ENCODE data around the gene KLF7. TPM values are rescaled to one million over a fixed set of nuclear protein-coding genes. Genes with fewer than 3 reads are reported as not detected.

Gene KLF7
- total RNA-seq, 1 experiment from 2014 or later = 17.1 TPM

- H3K36me3 ChIP-seq (ENCODE audit: control insufficient read depth, insufficient read depth, low read length) = no peaks in the 10 kb centered on the region
- no TSS peak for BruUV-seq (replicated peaks)
Observed at GRCh38 chr2:207135801-207136457, 29.8 kb downstream of the KLF7 start.

DNA sequence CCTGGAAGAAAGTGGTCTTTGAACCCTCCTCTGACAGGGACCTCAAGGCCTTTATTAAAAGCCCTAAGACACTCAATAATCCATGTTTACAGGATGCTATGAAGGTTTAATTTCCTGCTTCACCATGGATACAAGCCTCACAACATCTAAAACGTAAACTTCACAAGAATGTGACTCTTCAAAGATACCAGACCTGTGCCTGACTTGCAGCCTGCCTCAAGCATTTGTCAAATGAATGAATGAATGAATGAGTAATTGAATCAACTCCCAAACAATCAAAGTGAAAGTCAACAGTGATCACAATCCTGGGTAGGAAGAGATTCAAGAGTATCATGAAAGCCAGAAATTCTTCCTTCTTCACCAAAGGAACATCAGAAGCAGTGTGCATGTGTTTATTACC lies 30.4 kb downstream of the KLF7 start:
- Histone ChIP-seq H3K4me1 (ENCODE audit: control insufficient read depth, insufficient read depth, low read length) (peaks cover 9% of the 10 kb centered on the region; the same call in 1 of the 2 replicates), H3K36me3 (ENCODE audit: control insufficient read depth, insufficient read depth, low read length) (no peaks in the 10 kb centered on the region), H3K4me3 (ENCODE audit: low read depth in 2 of 2, low read length in 2 of 2) (no peak overlapping the region), H3K9me3 (ENCODE audit: control insufficient read depth, insufficient read depth, low read depth, low read length) (no peaks in the 10 kb centered on the region), H3K27me3 (ENCODE audit: control insufficient read depth, insufficient read depth, low read length) (no peaks in the 10 kb centered on the region), H3K27ac (ENCODE audit: low read length) (0 out of 2 replicates have a peak overlapping the region, but pooled peaks have one; percentile 23)
- DNase-seq (ENCODE audit: low read depth, low spot score) = no peak
- BruUV-seq (replicated peaks) = no TSS peak
- intact Hi-C loops (cut with micrococcal nuclease; ENCODE audit: unreplicated experiment) (no loop called here), in situ Hi-C loops (cut with HindIII; ENCODE audit: low pct_unique_long_range_greater_than_20kb, low sequenced_read_pairs) (no loop called here)
- ATAC-seq = no peak
- TF ChIP-seq, protein P1, sequence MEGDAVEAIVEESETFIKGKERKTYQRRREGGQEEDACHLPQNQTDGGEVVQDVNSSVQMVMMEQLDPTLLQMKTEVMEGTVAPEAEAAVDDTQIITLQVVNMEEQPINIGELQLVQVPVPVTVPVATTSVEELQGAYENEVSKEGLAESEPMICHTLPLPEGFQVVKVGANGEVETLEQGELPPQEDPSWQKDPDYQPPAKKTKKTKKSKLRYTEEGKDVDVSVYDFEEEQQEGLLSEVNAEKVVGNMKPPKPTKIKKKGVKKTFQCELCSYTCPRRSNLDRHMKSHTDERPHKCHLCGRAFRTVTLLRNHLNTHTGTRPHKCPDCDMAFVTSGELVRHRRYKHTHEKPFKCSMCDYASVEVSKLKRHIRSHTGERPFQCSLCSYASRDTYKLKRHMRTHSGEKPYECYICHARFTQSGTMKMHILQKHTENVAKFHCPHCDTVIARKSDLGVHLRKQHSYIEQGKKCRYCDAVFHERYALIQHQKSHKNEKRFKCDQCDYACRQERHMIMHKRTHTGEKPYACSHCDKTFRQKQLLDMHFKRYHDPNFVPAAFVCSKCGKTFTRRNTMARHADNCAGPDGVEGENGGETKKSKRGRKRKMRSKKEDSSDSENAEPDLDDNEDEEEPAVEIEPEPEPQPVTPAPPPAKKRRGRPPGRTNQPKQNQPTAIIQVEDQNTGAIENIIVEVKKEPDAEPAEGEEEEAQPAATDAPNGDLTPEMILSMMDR (IDR thresholded peaks at IDR 0.05) = no peak
- TF ChIP-seq POLR2AphosphoS5 (IDR thresholded peaks at IDR 0.05; ENCODE audit: low read depth, low read length) (no peak), SIN3A (IDR thresholded peaks at IDR 0.05; ENCODE audit: borderline replicate concordance, insufficient read depth, low read depth, low read length) (no peak)
- ChIA-PET CTCF (no interaction called here), POLR2A (no interaction called here)

More at GRCh38 chr2:207135801-207136457, 29.8 kb downstream of the KLF7 start:
- H3K4me3 ChIP-seq (ENCODE audit: low read depth in 2 of 2, low read length in 2 of 2) = no peak overlapping the region
- POLR2A ChIA-PET = no interaction called here
- H3K4me1 ChIP-seq (ENCODE audit: control insufficient read depth, insufficient read depth, low read length) = peaks cover 9% of the 10 kb centered on the region; the same call in 1 of the 2 replicates
- intact Hi-C loops (cut with micrococcal nuclease; ENCODE audit: unreplicated experiment) (no loop called here), in situ Hi-C loops (cut with HindIII; ENCODE audit: low pct_unique_long_range_greater_than_20kb, low sequenced_read_pairs) (no loop called here)
- CTCF ChIA-PET = no interaction called here
- no peaks in the 10 kb centered on the region for H3K27me3 ChIP-seq (ENCODE audit: control insufficient read depth, insufficient read depth, low read length)
- DNase-seq (ENCODE audit: low read depth, low spot score) (no peak), ATAC-seq (no peak)
- no peak overlapping the region for H3K27ac ChIP-seq (ENCODE audit: low read length)
- no peaks in the 10 kb centered on the region for H3K9me3 ChIP-seq (ENCODE audit: control insufficient read depth, insufficient read depth, low read depth, low read length)
- no peak for TF ChIP-seq TCF7L2 (IDR thresholded peaks at IDR 0.05; ENCODE audit: low read depth, low read length)
- TF ChIP-seq POLR2AphosphoS5 (IDR thresholded peaks at IDR 0.05; ENCODE audit: low read depth, low read length) = no peak
- no peak for TF ChIP-seq REST (IDR thresholded peaks at IDR 0.05; ENCODE audit: insufficient read depth in 1 of 2, low read depth in 2 of 2, low read length in 1 of 2)
- TF ChIP-seq SIN3A (IDR thresholded peaks at IDR 0.05; ENCODE audit: borderline replicate concordance, insufficient read depth, low read depth, low read length) = no peak
- TF ChIP-seq, protein P1 (IDR thresholded peaks at IDR 0.05) = no peak
